GM21717 (cell line): ENCODE measurements around the gene HMX1.

Source experiments
- ATAC-seq: cut with Tn5 transposase; IDR thresholded peaks from one replicate; pipeline ENCODE4 v1.9.1; 2021; ENCODE audit warnings: mild to moderate bottlenecking, moderate library complexity; ENCODE audit not compliant: unreplicated experiment

Gene HMX1

DNA sequence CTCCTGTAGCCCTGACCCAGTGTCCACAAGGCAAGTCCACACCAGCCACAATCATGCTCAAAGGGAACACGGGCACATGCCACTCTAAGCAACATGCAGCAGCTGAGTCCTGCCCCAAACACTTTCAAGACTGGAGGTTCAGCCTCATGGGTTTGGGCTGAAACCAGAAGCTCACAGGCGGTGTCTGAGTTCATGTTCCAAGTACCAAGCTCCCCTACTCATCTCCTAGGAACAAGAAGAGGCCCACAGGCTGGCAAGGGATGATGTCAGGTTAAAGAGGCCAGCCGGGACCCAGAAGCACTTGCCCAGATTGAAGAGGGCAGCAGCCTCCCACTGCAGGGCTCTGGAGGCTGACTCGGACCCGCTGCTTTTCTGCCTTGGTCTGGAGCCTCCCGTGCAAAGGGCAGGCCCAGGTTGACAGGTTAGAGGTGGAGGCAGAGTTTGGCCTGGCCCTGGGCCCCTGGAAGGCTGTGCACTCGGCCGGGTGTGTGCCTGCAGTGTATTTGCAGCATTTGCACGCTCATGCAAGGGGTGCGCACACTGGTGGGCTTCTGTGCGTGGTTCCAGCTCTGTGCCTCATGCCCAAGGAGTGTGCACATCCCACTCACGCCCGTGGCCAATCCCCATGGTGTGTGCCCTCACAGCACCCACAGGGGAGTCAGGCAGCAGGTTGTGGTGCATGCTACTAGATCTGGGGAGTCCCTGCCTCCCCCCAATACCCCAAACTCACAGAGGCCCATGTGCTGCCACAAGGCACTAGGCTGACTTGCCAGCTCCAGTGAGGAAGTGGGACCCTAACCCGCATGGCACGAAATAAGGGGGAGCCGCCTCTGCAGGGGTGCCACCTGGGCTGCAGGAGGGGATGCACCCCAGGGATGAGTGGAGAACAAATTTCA, 2.4 kb downstream of the HMX1 start:
- ATAC-seq: no peak

DNA sequence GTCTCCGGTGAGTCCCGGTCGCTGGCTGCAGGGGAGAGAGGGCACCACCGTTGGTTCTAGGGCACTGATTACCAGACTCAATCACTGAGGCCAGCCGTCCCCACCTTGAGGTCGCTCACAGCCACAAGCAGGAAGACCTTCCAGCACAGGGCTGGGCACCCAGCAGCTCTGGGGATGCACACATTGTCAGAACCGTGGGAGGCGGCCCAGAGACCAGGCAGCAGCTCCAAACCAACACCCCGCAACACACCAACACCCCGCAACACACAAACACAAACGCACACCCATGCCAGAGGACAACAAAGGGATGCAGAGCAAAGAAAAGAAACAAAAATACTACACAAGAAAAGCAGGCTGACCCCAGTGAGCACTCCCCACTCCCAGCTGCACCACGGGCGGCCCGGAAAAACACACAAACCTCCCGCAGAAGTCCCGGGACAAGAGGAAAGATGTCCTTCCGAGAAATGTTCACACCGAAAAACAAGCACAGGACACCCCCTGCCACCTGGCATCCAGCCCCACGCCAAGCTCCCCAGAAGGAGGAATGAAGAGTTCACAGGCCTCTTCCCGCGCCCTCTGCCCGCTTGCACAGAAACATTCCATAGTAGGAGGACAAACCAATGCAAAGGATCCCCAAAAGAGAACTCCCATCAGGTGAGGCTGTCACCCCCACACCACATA, 3.2 kb downstream of the HMX1 start:
- ATAC-seq: no peak

DNA sequence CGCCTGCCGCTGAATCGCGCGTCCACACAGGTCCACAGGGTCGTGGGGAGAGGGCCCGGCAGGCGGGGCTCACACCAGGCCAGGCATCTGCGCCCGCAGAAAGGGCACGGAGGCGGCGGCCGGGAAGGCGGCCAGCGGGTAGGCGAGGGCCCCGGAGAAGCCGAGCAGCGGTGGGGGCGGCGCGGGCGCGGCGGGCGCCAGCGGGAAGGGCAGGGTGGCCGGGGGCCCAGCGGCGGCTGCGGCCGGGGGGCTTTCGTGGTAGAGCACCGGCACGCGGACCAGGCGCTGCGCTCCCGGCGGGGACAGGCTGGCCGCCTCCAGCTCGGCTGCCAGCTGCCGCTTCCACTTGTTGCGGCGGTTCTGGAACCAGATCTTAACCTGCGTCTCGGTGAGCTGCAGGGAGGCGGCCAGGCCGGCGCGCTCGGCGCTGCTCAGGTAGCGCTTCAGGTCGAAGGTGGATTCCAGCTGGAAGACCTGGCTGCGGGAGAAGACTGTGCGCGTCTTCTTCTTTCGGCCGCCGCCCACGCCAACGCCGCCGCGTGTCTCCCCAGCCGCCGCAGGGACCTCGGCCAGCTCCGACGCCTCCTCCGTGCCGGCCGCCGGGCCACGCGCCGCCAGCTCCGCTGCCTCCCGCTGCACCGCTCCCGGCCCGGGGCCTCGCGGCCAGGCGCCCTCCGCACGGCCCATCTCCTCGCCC, 3.9 kb downstream of the HMX1 start:
- ATAC-seq: no peak

DNA sequence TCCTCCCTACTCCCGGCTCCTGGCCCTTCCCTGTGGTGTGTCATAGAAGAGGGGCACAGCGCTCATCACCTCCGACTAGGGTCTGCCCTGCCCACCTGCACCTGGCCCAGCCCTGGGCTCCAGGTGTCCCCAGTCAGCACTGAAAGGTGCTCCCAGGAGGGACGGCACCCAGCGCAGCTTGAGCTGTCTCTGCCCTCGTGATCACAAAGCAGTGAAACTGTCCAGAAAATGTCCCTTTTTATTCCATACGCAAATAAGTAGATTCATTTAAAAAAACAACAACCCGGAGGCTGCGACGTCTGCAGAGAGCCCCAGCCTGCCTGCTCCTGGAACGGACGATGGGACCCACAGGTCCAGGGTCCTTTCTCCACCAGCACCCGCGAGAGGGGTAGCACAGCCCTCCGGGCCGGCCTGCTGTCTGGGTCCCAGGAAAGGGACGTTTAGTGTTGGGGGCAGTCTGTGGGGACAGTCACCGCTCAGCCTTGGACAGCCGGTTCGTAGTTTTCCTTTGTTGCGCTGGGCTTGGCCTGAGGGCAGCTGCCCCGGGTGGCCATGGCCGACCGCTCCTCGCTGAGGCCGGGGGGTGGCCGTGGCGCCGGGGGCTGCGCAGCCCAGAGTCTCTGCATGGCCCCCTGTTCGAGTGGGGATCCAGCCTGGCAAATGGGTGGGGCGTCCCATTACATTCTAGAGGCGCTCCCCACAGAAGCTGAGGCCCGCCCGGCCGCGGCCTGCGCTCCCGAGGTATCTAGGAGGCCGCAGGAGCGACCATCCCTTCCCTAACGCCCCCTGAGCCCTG, 4.6 kb downstream of the HMX1 start:
- ATAC-seq: no peak

DNA sequence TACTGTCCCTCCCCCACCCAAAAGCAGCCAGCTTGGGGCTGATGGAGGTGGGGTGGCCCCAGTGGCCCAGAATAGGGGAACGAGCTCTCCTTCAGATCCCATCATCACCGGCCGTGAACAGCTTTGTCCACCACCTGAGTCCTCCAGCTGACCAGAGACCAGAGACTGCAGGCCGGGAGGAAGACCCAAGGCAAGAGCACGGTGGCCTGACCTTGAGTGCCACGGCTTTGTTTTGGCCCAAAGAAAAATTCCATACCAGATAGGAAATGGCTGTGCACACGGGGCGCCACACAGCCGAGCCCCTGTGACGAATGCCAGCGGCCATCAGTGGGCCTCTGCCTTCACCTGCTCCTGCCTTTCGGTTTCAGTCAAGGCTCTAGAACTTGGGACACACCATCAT, 5.2 kb downstream of the HMX1 start:
- ATAC-seq: no peak

DNA sequence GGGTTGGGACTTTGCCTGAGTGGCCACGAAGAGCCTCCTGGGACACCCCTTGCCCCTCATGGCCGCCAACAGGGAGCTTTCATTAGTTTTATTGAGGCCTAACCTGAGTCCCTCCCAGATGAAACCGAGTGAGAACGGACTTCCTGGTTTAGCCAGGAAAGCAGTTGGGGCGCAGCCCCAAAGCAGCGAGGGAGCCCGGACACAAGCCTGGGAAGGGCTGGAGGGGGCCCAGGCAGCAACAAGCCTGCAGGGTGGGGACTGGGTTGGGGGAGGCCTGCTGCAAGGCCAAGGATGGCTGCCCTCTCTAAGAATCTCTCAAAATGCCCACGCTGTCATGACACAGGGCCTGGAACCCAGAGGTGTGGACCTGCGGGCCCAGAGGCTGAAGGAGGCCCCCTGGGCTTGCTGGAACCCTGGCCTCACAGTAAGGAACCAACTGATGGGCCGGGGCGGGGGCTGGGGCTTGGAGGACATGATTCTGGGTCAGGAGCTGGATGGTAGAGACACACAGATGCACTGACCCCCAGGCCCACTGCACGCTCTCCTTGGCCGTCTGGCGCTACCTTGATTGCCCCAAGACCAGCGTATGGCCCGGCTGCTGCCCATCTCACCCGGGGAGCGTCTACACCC, 5.8 kb downstream of the HMX1 start:
- ATAC-seq: no peak

DNA sequence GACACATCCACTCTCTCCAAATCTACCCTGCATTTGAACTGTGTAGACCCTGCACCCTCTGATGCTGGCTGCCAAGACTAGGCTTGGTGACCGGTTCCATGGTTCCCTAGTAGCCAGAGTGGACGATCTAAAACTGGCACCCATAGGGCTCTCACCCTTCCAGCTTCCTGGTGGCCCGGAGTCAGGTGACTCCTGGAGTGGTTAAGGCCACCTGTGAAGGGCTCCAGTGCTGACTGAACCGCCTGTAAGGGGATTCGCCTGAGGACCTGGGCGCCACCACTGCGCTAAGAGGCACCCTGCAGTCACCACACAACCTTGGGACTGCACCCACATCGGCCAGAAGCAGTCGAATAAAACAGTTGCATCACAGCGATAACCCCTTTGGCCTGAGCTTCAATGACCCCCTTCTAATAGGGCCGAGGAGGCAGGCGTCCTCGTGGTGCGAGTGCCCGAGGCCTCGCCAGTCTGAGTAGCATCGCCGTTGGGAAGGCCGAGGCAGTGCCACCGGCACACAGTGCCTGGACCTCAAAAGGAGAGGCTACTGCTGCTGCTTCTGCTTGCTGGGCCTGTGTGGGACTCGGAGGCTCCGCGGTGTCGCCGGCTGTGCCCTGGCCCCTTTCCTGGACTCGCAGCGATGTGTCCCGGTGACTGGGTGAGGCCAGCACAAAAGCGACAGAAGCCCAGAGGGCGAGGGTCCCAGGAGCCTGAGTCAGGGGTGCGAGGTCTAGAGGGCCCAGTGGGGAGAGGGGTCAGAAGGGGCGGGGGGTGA, 6.5 kb downstream of the HMX1 start:
- no peak for ATAC-seq

DNA sequence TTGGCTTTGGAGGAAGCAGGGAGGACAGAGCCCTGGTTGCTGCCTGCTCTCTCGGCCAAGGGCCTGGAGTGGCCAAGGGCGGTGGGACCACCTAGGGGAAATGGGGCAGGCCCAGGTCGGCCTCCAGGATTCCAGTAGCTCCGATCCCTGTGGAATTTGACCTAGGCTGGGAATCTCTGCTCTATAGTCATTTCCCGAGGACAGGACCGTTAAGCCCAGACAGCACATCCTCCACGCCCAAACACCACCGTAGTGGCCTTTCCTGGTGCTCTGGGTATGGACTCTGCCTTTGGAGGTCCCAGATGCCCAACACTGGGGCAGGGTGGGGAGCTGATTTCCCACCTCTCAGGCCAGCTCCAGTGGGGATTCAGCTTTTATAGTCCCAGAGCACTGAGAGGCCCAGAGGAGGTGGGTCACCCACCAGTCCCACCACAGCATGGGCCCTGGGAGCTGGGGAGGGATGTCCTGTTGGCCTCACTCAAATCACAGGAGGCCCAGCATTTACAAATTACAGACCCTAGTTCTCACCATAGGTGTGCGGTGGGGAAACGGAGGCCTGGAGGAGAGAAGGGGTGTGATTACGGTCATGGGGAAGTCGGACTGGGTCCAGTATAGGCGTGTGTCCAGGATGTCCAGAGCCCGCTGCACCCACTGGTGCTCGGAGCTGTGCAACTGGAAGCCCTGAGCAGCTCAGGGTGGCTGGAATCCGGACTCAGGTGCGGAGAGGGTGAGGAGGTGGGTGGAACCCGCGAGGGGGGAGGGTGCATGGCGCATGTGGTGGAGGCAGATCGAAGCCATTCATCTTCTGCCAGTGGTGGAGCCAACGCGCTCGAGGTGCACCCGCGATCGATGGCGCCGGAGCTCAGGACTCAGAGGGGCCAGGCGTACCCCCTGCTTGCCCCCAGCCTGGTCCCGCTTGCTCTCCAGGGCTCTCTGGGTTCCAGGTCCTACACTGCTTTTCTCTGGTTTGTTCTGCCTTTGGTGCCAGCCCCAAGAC, 7.7 kb downstream of the HMX1 start:
- ATAC-seq: no peak

DNA sequence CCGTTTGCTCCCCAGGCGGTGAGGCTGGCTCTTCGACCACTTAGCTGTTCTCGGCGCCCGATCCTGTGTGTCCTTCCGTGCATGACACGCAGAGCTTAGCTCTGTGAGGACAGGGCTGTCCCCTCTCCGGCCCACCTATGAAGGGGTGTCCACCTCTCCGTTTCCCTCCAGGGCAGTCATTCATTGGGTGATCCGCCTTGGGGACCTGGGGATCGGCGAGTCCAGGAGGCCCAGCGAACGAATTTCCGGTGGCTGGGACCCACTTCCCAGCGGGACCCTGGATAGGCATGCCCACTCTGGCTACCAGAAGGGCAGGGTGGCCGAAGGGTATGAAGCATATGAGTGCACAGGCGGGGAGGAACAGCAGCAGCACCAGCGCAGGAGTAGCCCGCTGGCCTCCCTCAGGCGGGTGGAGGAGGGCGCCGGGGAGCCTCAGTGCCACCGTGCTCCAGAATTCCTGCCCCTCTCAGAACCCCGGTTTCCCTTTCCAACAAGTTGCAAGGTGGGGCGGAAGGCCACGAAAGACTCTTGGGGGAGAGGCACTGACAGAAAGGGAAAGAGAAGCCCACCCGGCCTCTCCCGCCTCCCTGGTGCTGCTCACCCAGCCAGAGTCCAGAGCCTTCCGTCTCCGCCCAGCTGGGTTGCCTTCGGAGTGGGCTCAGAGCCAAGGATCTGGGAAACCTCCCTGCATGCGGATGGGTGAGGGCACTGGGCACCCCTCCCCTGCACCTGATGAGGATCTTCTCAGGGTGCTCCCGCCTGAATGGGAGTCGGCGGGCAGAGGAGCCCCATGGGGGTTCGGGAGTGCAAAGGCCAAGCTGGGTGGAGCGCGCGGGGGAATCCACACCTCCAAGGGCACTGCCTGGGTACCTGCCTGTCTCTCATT, 8.6 kb downstream of the HMX1 start:
- ATAC-seq: no peak

DNA sequence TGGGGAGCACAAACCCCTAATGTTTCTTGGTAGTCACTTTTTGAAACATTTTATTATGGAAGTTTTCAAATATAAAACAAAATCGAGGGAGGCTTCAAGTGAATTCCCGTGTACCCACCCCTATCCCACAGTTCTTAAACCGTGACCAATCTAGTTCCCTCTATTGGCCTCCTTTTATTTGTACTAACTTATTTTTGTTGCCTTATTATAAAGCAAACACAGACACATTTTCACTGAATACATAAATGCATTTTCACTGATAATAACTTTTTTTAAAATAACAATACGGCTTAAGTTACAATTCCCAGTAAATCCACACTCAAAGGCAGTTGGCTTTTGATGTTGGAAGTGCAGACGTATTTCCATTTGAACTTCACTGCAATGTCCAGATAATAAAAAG, 9.3 kb downstream of the HMX1 start:
- ATAC-seq: no peak

DNA sequence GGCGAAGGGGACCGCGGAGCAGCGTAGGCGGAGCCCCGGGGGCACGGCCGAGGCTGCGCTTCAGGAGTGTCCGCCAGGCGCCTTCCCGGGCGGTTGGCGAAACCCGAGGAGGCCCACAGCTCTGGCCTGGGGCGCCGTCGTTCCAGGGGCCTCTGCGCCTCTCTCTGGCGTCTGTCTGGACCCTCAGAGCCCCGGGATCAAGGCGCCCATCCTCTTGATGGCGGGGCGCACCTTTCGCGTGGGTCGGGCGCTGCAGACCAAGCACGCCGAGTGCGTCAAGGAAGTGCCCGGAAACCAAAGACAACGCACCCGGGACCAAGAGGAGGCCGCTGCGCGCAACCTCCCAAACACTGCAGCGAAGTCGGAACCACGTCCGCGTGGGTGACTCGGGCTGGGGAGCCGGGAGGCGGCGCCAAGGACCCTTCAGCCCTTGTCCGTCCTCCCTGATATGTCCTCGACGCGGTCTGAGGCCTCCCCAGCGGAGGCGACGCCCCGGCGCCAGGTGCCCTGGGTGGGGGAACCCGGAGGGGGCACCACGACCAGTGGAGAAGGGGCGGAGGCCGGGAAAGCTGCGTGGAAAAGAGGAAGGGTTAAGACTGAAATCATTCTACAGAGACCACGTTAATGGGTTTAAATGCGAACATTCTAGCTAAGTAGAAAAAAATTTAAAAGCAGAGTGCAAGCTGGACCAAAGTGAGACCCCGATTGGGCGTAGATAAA, 9.9 kb downstream of the HMX1 start:
- ATAC-seq: no peak

DNA sequence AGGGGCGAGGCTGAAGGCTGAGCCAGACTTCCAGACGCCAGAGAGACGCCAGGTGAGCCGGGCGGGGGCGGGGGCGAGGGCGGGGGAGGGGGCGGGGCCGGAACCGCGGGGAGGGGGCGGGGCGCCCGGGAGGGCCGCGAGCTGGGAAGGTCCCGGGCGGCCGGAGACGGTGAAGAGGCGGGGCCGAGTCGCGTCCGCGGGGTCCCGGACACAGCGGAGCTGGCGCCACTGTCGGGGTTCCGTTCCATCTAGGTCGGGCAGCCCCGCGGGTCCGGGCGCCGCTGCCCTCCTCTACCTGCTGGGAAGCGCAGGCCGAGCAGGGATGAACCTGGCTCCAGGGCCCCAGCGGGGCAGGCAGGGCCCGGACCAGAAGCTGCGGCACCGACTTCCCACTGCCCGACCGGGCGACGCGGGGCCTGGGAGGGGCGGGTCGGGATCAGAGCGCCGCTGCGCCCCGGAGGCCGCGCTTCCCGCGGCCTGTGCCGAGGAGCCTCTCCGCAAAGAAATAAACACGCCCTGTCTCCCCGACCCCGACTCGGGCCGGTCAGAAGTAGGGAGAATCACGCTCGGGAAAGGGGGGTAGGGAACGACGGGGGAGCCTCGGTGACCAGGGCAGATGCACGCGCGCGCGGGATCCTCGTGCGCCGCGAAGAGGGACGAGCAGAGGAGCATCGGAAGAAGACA, 10.6 kb downstream of the HMX1 start:
- ATAC-seq: no peak

DNA sequence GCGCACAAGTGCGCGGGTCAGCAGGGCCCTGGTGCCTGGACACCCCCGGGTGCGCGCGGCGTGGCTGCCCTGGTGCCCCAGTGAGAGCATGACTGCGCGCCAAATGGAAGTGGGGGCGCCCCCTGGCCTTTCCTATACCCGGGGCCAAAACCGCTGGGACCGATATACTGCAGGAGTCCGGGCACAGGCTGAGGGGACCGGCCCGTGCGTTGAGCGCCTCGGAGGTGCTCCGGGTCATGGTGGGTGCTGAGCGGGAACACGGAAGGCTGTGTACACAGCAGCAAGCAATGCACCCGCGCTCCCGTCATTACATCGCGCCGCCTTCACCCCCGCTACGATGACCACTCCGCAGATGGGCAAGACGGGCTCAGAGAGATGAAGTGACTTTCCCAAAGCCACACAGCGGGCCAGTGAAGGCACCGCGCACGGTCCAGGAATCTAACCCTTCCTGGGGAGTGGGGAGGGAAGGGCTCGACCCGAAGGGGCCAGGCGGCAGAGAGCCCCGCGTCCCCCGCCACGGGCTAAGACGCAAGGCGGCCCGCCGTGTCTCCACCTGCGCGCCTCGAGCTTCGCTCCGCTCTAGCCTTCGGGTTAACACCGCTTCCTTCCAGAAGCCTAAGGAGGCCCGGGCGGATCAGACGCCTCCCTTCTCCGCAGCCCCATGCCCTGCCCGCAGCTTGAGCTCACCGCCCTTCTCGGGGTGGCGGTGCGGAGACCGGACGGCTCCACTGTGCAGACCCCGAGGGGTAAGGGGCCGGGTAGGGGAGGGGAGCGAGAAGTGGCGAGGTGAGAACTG, 11.3 kb downstream of the HMX1 start:
- no peak for ATAC-seq

DNA sequence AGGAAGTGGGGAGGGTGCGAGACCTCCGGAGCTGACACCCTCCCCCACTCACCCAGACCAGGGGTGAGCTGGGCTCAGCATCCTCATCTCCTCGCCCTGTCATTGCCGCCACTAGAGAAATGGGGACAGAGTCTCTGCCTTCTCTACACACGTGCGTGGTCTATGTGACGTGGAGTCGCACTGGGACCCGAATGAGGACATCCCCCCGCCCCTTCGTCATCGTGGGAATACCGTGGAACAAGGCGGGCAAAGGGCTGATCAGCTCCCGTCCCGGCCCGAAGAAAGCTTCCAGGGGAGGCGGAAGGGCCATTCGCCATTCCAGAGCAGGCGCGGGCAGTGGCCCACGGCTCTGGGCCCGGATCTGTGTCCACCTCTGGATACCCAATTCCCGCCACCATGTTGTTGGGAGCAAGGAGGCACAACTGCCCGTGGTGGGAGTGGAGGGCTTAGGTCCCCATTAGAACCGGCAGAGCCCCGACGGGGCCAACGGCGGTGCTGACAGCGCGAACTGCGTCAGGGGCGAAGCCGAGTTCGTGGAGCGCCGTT, 12.0 kb downstream of the HMX1 start:
- ATAC-seq: no peak

DNA sequence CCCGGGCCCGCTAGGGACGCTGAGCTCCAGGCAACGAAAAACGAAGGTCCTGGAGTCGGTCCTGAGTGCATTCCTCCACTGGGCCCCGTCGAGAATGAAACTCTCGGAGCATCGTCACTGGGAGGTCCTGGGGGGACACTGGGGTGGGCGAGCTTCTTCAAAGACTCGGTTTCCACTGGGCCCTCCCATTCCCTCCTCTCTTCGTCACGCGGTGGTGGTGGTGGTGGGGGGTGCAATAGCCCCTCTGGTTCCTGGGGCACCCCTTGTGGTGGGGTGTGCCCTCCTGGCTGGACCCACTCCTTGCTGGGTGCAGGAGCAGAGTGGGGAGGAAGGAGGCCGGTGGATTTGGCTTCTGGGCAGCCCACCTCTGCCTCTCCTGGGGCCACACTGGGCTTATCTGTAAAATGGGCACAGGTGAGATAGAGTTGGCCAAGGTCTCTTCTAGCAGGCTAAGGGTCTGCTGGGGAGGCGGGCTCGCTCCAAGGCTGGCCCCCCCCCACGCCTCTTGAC, 12.9 kb downstream of the HMX1 start:
- ATAC-seq: no peak
